NK-92 treated with Interleukin-12 subunit alpha and Interleukin-12 subunit beta, amount 100 ng/mL, for 24 hours (cell line): ENCODE data around the gene RHBDF2.
"Not testable (repeated sequence)": the region's sequence is repeated elsewhere in the genome, so short reads cannot be mapped to it uniquely, and the experiment has no call there.

Experiments used
- DNase-seq: peaks from one replicate; lab custom pipeline; 2025; lab: John Stamatoyannopoulos, UW

Gene RHBDF2

GRCh38 chr17:76538281-76538931 is 37.2 kb upstream of the RHBDF2 start:
- DNase-seq: no peak

GRCh38 chr17:76537578-76538280 is 36.5 kb upstream of the RHBDF2 start, which contains the start of gene CYGB:
CYGB (minus strand) TSS chr17:76537709; CDS start chr17:76537542, 167 bp downstream.
- DNase-seq: no peak

GRCh38 chr17:76537288-76537577 is 36.0 kb upstream of the RHBDF2 start:
- DNase-seq: no peak

GRCh38 chr17:76536511-76537287 is 35.5 kb upstream of the RHBDF2 start:
- no peak for DNase-seq

GRCh38 chr17:76535788-76536510 is 34.7 kb upstream of the RHBDF2 start:
- no peak for DNase-seq

- no peak for DNase-seq
Measured at GRCh38 chr17:76534831-76535732, 33.9 kb upstream of the RHBDF2 start.

- DNase-seq: not testable (repeated sequence)
Measured at GRCh38 chr17:76533640-76534359, 32.6 kb upstream of the RHBDF2 start.

GRCh38 chr17:76532072-76532651 is 30.9 kb upstream of the RHBDF2 start:
- DNase-seq: no peak

- DNase-seq: no peak
Measured at GRCh38 chr17:76531486-76532038, 30.3 kb upstream of the RHBDF2 start.

GRCh38 chr17:76530811-76531485 is 29.7 kb upstream of the RHBDF2 start:
- DNase-seq: no peak

- DNase-seq: no peak
Measured at GRCh38 chr17:76530095-76530723, 29.0 kb upstream of the RHBDF2 start.

GRCh38 chr17:76529224-76530094 is 28.2 kb upstream of the RHBDF2 start:
- DNase-seq: no peak

- DNase-seq: no peak
Measured at GRCh38 chr17:76528528-76529223, 27.5 kb upstream of the RHBDF2 start.

GRCh38 chr17:76528156-76528527 is 26.9 kb upstream of the RHBDF2 start:
- no peak for DNase-seq

GRCh38 chr17:76527430-76528111 is 26.3 kb upstream of the RHBDF2 start:
- DNase-seq: no peak

GRCh38 chr17:76527016-76527415 is 25.8 kb upstream of the RHBDF2 start:
- not testable (repeated sequence) for DNase-seq

- DNase-seq: not testable (repeated sequence)
Measured at GRCh38 chr17:76525513-76525833, 24.2 kb upstream of the RHBDF2 start.
